ENCODE results near the gene PCNX3.

PCNX3 gene

DNA sequence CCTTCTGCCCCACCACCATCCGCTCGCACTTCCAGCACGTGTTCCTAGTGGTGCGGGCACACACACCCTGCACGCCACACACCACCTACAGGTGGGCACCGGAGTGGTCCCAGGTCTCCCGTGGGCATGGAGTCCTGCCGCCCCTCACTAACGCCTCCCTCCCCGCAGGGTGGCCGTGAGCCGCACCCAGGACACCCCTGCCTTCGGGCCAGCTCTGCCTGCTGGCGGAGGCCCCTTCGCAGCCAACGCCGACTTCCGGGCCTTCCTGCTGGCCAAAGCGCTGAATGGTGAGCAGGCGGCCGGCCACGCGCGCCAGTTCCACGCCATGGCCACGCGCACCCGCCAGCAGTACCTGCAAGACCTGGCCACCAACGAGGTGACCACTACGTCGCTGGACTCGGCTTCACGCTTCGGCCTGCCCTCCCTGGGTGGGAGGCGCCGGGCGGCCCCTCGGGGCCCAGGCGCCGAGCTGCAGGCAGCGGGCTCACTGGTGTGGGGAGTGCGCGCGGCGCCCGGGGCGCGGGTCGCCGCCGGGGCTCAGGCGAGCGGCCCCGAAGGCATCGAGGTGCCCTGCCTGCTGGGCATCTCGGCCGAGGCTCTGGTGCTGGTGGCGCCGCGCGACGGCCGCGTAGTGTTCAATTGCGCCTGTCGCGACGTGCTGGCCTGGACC is 30.8 kb downstream of the PCNX3 start:
- peaks cover 12% of the 10 kb centered on the region; the same call in 1 of the 2 replicates for H3K79me2 ChIP-seq (ENCODE audit: insufficient read depth, low read length)
- no peaks in the 10 kb centered on the region for H3F3A ChIP-seq (ENCODE audit: low read depth)
- no peak for TF ChIP-seq EZH2phosphoT487 (IDR thresholded peaks at IDR 0.05; ENCODE audit: borderline replicate concordance)
- TF ChIP-seq, protein P1, sequence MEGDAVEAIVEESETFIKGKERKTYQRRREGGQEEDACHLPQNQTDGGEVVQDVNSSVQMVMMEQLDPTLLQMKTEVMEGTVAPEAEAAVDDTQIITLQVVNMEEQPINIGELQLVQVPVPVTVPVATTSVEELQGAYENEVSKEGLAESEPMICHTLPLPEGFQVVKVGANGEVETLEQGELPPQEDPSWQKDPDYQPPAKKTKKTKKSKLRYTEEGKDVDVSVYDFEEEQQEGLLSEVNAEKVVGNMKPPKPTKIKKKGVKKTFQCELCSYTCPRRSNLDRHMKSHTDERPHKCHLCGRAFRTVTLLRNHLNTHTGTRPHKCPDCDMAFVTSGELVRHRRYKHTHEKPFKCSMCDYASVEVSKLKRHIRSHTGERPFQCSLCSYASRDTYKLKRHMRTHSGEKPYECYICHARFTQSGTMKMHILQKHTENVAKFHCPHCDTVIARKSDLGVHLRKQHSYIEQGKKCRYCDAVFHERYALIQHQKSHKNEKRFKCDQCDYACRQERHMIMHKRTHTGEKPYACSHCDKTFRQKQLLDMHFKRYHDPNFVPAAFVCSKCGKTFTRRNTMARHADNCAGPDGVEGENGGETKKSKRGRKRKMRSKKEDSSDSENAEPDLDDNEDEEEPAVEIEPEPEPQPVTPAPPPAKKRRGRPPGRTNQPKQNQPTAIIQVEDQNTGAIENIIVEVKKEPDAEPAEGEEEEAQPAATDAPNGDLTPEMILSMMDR (conservative IDR thresholded peaks at IDR 0.05; ENCODE audit: low read length), result no peak
- H3K4me2 ChIP-seq (ENCODE audit: low read depth, low read length, poor library complexity, severe bottlenecking), result no peak overlapping the region
- H3K4me3 ChIP-seq (ENCODE audit: low read length, poor library complexity, severe bottlenecking), result no peak overlapping the region
- no peaks in the 10 kb centered on the region for H3K9me3 ChIP-seq (ENCODE audit: insufficient read depth, low read depth, low read length)
- no peaks in the 10 kb centered on the region for H4K20me1 ChIP-seq (ENCODE audit: insufficient read depth, low read length, poor library complexity, severe bottlenecking)
- no peaks in the 10 kb centered on the region for H3K9me2 ChIP-seq (replicated peaks; ENCODE audit: low read depth, low read length)
- no peaks in the 10 kb centered on the region for H3K36me3 ChIP-seq (ENCODE audit: insufficient read depth, low read length)
- H3K27me3 ChIP-seq (ENCODE audit: insufficient read depth, low read length, poor library complexity, severe bottlenecking), result no peaks in the 10 kb centered on the region
- peaks cover 2% of the 10 kb centered on the region for H3K4me1 ChIP-seq (ENCODE audit: insufficient read depth, low read length, poor library complexity, severe bottlenecking)
- no peak overlapping the region for H2AFZ ChIP-seq (ENCODE audit: low read length)
- no peak overlapping the region for H3K9ac ChIP-seq (ENCODE audit: low read depth, low read length, poor library complexity, severe bottlenecking)

DNA sequence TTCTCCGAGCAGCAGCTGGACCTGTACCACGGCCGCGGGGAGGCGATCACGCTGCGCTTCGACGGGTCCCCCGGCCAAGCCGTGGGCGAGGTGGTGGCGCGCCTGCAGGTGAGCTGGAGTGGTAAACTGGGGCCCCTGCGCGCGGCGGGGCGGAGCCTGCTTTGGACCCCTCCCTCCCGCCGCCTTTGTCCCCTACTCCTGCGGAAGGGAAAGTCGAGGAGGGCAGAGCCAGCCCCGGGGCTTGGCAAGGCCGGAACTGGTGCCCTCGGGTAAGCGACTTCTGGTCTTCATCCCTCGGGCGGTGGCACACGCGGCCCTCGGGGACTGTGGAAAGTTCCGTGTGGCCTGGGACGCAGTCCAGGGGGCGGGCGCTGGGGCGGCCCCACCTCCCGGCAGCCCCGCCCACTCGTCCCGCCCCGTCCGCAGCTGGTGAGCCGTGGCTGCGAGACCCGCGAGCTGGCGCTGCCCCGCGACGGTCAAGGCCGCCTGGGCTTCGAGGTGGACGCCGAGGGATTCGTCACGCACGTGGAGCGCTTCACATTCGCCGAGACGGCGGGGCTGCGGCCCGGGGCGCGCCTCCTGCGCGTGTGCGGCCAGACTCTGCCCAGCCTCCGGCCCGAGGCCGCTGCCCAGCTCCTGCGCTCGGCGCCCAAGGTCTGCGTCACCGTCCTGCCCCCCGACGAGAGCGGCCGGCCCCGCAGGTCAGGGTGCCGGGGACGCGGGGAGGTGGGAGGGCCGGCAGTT is 31.6 kb downstream of the PCNX3 start:
- Histone ChIP-seq H3K79me2 (ENCODE audit: insufficient read depth, low read length) (peaks cover 5% of the 10 kb centered on the region; the same call in 1 of the 2 replicates), H3K9me2 (replicated peaks; ENCODE audit: low read depth, low read length) (no peaks in the 10 kb centered on the region), H3K27me3 (ENCODE audit: insufficient read depth, low read length, poor library complexity, severe bottlenecking) (no peaks in the 10 kb centered on the region), H3K4me1 (ENCODE audit: insufficient read depth, low read length, poor library complexity, severe bottlenecking) (peaks cover 9% of the 10 kb centered on the region), H3K4me3 (ENCODE audit: low read length, poor library complexity, severe bottlenecking) (no peak overlapping the region), H3F3A (ENCODE audit: low read depth) (no peaks in the 10 kb centered on the region), H3K4me2 (ENCODE audit: low read depth, low read length, poor library complexity, severe bottlenecking) (no peak overlapping the region), H3K36me3 (ENCODE audit: insufficient read depth, low read length) (no peaks in the 10 kb centered on the region), H2AFZ (ENCODE audit: low read length) (no peak overlapping the region), H3K9me3 (ENCODE audit: insufficient read depth, low read depth, low read length) (no peaks in the 10 kb centered on the region), H3K9ac (ENCODE audit: low read depth, low read length, poor library complexity, severe bottlenecking) (no peak overlapping the region), H4K20me1 (ENCODE audit: insufficient read depth, low read length, poor library complexity, severe bottlenecking) (no peaks in the 10 kb centered on the region)
- TF ChIP-seq EZH2phosphoT487 (IDR thresholded peaks at IDR 0.05; ENCODE audit: borderline replicate concordance), result no peak
- TF ChIP-seq, protein P1 (conservative IDR thresholded peaks at IDR 0.05; ENCODE audit: low read length), result no peak

DNA sequence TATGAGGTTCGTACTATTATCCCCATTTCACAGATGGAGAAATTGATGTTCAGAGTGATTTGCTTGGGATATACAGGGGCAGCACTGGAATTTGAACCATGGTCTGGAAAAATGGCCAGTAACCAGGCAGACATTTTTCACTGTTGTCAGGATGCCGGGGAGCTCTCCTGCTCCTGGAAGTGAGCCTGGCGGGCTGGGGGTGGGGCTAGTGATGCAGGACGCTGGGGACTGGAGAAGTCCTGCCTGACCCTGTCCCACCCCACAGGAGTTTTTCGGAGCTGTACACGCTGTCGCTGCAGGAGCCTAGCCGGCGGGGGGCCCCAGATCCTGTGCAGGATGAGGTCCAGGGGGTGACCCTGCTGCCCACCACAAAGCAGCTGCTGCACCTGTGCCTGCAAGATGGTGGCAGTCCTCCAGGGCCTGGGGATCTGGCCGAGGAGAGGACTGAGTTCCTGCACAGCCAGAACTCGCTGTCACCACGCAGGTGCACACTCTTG is 33.5 kb downstream of the PCNX3 start:
- no peak overlapping the region for H3K4me3 ChIP-seq (ENCODE audit: low read length, poor library complexity, severe bottlenecking)
- peaks cover under 1% of the 10 kb centered on the region; the same call in 1 of the 2 replicates for H3K36me3 ChIP-seq (ENCODE audit: insufficient read depth, low read length)
- no peak overlapping the region for H3K9ac ChIP-seq (ENCODE audit: low read depth, low read length, poor library complexity, severe bottlenecking)

More for the DNA sequence above, 33.5 kb downstream of the PCNX3 start:
- no peak overlapping the region for H3K4me2 ChIP-seq (ENCODE audit: low read depth, low read length, poor library complexity, severe bottlenecking)
- no peaks in the 10 kb centered on the region for H3K9me2 ChIP-seq (replicated peaks; ENCODE audit: low read depth, low read length)
- no peaks in the 10 kb centered on the region for H4K20me1 ChIP-seq (ENCODE audit: insufficient read depth, low read length, poor library complexity, severe bottlenecking)
- H3K27me3 ChIP-seq (ENCODE audit: insufficient read depth, low read length, poor library complexity, severe bottlenecking), result no peaks in the 10 kb centered on the region
- peaks cover 22% of the 10 kb centered on the region for H3K4me1 ChIP-seq (ENCODE audit: insufficient read depth, low read length, poor library complexity, severe bottlenecking)
- no peaks in the 10 kb centered on the region for H3K9me3 ChIP-seq (ENCODE audit: insufficient read depth, low read depth, low read length)
- H3K79me2 ChIP-seq (ENCODE audit: insufficient read depth, low read length), result peaks cover 5% of the 10 kb centered on the region; the same call in 1 of the 2 replicates
- peaks cover 8% of the 10 kb centered on the region for H3F3A ChIP-seq (ENCODE audit: low read depth)
- no peak overlapping the region for H2AFZ ChIP-seq (ENCODE audit: low read length)
- no peak for TF ChIP-seq EZH2phosphoT487 (IDR thresholded peaks at IDR 0.05; ENCODE audit: borderline replicate concordance)
- TF ChIP-seq, protein P1 (conservative IDR thresholded peaks at IDR 0.05; ENCODE audit: low read length), result no peak
